Uterus (tissue), 2 donors: ENCODE measurements around the gene CA10.

Experiments
- POLR2A ChIP-seq, 2 donors: fragments of 450-650 bp; IDR thresholded peaks; one replicate each; pipeline ENCODE4 v1.6.1; 2016; ENCODE audit warnings: antibody characterized with exemption in 2 of 2, mild to moderate bottlenecking in 1 of 2, moderate library complexity in 1 of 2
- TF ChIP-seq, protein P1 (sequence below), 4 experiments: fragments of 200-600 bp in 2 of 4; fragments of 450-650 bp in 2 of 4; sonication (generic) in 2 of 4; IDR thresholded peaks; one replicate each; pipeline ENCODE4 v1.5.1; 2016 to 2019; ENCODE audit warnings: antibody characterized with exemption in 4 of 4, mild to moderate bottlenecking in 2 of 4, moderate library complexity in 1 of 4

DNA sequence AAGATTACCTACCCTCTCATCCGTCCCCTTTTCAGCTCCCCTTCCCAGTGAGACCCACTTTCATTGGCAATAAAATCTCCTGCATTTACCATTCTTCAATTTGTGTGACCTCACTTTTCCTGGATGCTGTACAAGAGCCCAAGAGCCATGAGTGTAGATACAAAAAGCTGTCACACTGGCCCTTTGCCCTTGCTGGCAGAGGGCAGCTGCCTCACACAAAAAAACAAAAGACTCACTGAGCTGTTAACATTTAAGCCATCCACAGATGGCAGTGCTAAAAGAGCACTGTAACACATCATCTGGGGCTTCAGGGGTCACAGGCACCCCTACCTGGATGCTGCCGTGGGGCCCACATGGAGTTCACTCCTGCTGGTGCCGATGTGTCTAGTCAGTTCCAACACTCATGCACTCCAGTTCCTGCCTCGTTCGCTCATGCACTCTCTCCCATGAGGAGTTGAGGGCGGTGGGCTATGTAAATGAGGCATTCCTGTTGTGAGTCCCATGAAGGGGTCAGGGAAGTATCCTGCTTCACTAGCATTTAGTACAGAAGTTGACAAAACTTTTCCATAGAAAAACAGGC is 123.1 kb downstream of the CA10 start:
- TF ChIP-seq, protein P1, sequence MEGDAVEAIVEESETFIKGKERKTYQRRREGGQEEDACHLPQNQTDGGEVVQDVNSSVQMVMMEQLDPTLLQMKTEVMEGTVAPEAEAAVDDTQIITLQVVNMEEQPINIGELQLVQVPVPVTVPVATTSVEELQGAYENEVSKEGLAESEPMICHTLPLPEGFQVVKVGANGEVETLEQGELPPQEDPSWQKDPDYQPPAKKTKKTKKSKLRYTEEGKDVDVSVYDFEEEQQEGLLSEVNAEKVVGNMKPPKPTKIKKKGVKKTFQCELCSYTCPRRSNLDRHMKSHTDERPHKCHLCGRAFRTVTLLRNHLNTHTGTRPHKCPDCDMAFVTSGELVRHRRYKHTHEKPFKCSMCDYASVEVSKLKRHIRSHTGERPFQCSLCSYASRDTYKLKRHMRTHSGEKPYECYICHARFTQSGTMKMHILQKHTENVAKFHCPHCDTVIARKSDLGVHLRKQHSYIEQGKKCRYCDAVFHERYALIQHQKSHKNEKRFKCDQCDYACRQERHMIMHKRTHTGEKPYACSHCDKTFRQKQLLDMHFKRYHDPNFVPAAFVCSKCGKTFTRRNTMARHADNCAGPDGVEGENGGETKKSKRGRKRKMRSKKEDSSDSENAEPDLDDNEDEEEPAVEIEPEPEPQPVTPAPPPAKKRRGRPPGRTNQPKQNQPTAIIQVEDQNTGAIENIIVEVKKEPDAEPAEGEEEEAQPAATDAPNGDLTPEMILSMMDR (IDR thresholded peaks at IDR 0.05) = no peak
- no peak for TF ChIP-seq POLR2A (IDR thresholded peaks at IDR 0.05)
